ENCODE measurements around the gene TFDP2.
"Not testable (repeated sequence)": the region's sequence is repeated elsewhere in the genome, so short reads cannot be mapped to it uniquely, and the experiment has no call there.

DNA sequence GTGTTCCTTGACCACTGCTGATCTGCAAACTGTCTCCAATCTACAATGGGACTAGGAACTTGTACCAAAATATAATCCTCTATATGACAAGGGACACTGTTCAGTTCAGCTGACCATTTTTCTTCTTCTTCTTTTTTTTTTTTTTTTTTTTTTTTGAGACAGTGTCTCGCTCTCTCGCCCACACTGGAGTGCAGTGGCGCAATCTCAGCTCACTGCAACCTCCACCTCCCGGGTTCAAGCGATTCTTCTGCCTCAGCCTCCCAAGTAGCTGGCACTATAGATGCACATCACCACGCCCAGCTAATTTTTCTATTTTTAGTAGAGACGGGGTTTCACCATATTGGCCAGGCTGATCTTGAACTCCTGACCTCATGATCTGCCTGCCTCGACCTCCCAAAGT lies 174.6 kb downstream of the TFDP2 start:
- TF ChIP-seq CTCF, POLR2A (IDR thresholded peaks at IDR 0.05): not testable (repeated sequence)

All from suprapubic skin (tissue), 3 donors.